K562 (cell line): ENCODE results near the gene POLR3E. TPM values are rescaled to one million over a fixed set of nuclear protein-coding genes. Genes with fewer than 3 reads are reported as not detected.

ENCODE experiments used
- ATF6 ChIP-seq: sonication (generic); formaldehyde crosslinking; IDR thresholded peaks from 2 replicates; pipeline ENCODE4 v1.4.0; 2020; ENCODE audit warnings: mild to moderate bottlenecking, missing genetic modification reagents
- FOXA3 ChIP-seq, 2 experiments: fragments of 450-650 bp in 1 of 2; sonication (generic) in 1 of 2; formaldehyde crosslinking; IDR thresholded peaks in 1 of 2; conservative IDR thresholded peaks in 1 of 2; 2 replicates each; pipeline versions ENCODE4 v1.4.0 to v1.8.0; 2020 to 2022; ENCODE audit warnings: mild to moderate bottlenecking in 2 of 2, missing genetic modification reagents in 1 of 2
- GATA2 ChIP-seq: sonication (generic); formaldehyde crosslinking; IDR thresholded peaks from 2 replicates; pipeline ENCODE4 v1.4.0; 2020; ENCODE audit warnings: mild to moderate bottlenecking, missing genetic modification reagents
- HSF4 ChIP-seq: fragments of 250-450 bp; sonication (Bioruptor Pico); IDR thresholded peaks from 2 replicates; pipeline ENCODE4 v2.1.2; 2022; ENCODE audit warnings: mild to moderate bottlenecking, moderate library complexity, borderline replicate concordance
- MCM2 ChIP-seq: fragments of 450-650 bp; IDR thresholded peaks from 2 replicates; pipeline ENCODE4 v1.6.1; 2017; ENCODE audit warnings: low read depth, mild to moderate bottlenecking
- NR0B1 ChIP-seq: fragments of 450-650 bp; IDR thresholded peaks from one replicate; pipeline ENCODE4 v1.6.1; 2018; ENCODE audit warnings: mild to moderate bottlenecking, moderate library complexity; ENCODE audit not compliant: partially characterized antibody
- RBM39 ChIP-seq: fragments of 200-400 bp; formaldehyde crosslinking; optimal IDR thresholded peaks from 2 replicates; pipeline ENCODE3; 2018; ENCODE audit warnings: low read depth, low read length
- polyA plus RNA-seq, 8 experiments: library from polyadenylated mRNA; depleted of rRNA in 4 of 8; stranded (reverse) in 5 of 8; unstranded in 3 of 8; fragments of >200 nt; fragmentation: Nextera tagmentation in 2 of 8; fragmentation: Illumina TruSeq in 1 of 8; extraction: Ambion mirVana in 2 of 8; extraction: Trizol in 1 of 8; gene quantifications; 2 replicates each; pipeline versions ENCODE4 v1.2.1 to v1.2.3, GENCODE V29; 2011 to 2014; ENCODE audit warnings: inconsistent platforms in 1 of 8, missing spikeins in 1 of 8
- total RNA-seq, 7 experiments: library from RNA; depleted of rRNA in 6 of 7; stranded (reverse); fragments of >200 nt in 6 of 7; fragmentation: Illumina TruSeq in 2 of 7; extraction: Trizol in 2 of 7; gene quantifications; 2 replicates each; pipeline versions ENCODE4 v1.2.1 to v1.2.3, GENCODE V29; 2011 to 2021; ENCODE audit warnings: low replicate concordance in 1 of 7

The POLR3E gene
- total and polyA plus RNA-seq, 9 of the 15 experiments (the other 6 are each of a cell fraction or from before 2014, with no cell fraction given): 17.7 to 151 (median 82.6) TPM

GRCh38 chr16:22272870-22273650 lies 24.1 kb upstream of the POLR3E start (continued):
- TF ChIP-seq NR0B1: no peak
- TF ChIP-seq ATF6 (CRISPR knock-in tag): no peak
- no peak for TF ChIP-seq MCM2
- TF ChIP-seq GATA2 (CRISPR knock-in tag): no peak
- TF ChIP-seq HSF4 (CRISPR knock-in tag): no peak
- TF ChIP-seq RBM39: no peak
- TF ChIP-seq FOXA3 (CRISPR knock-in tag; conservative IDR thresholded peaks at IDR 0.05 in 1 of 2, IDR thresholded peaks at IDR 0.05 in 1 of 2): no peak
